ENCODE data around the gene XPNPEP3.
A peak's percentile ranks its signal among the peaks of the same experiment; 100 is the strongest.
"Not testable (repeated sequence)": the region's sequence is repeated elsewhere in the genome, so short reads cannot be mapped to it uniquely, and the experiment has no call there.

The XPNPEP3 gene

DNA sequence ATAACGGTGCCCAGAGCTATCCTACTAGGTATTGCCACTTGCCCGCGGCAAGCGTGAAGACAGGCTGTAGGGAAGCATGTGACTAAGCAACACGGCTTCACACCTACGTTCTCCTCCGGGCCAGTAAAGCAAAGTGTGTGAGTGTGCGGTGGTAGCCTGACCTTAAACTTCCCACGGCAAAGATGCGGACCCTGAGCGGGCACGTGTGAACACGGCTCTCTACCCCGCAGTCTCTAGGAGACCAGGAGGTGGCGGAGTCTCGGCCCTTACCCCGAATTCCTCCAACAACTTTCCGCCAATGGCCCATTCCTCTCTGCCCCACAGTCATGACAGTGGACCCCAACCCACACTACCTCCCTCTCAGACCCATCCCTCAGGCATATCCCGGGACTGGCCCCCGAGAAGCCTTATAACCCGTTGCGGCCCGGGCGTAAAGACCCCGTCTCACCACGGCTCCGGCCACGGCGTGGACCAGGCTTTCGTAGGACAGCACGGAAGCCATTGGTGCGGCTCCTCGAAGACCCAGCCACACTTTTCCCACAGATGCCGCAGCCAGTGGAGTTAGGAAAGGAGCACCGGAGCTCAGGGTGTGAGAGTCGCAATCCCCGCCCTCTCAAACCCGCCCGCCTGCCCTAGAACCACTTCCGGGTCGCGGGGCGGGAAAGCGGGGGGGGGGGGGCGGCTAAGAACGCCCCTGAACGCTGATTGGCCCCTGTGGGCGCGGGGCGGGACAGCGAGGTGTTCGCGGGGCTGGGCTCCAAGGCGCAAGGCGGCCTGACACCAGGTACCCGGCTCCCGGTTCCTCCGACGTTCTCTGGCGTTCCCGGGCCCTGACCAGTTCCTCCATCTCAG lies 38.0 kb upstream of the XPNPEP3 start, which contains the start of gene SLC25A17:
Gene SLC25A17, minus strand, starts transcription at position 600 of the 852 bp plus-strand sequence. Its CDS starts 98 bp downstream, at position 502.
- TF ChIP-seq ZNF8 (CRISPR knock-in tag; IDR thresholded peaks at IDR 0.05) = no peak
- TF ChIP-seq CSDC2 (CRISPR knock-in tag; IDR thresholded peaks at IDR 0.05) = no peak
- no peak for TF ChIP-seq ZFP3 (CRISPR knock-in tag; IDR thresholded peaks at IDR 0.05)
- no peak for TF ChIP-seq RARB (CRISPR knock-in tag; IDR thresholded peaks at IDR 0.05)
- TF ChIP-seq BACH2 (CRISPR knock-in tag; IDR thresholded peaks at IDR 0.05; ENCODE audit: borderline replicate concordance) = no peak
- ATAC-seq = peak; percentile 92

DNA sequence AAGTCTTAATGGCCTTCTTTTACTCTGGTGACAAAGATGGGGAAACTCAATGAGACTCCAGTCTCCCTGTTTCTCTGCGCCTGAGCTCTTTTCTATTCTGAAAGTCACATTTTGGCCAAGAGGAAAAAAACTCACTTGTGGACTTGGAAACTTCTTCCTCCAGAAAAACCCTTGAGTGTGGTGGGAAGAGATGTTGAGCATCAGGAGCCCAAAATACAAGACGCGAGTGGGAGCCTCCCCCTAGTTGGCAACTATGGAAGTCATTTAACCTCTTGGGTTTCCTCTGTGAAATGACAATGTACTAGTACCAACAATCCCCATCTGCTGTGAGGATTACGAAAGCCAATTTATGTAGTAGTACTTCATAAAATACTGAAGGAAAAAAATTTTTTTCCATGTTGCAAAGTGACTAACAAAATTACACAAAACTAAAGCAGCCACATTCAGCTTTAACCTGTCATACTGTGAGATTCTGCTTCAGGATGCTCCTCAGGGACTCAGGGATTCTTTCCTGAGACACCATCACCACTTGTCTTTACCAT lies 37.3 kb upstream of the XPNPEP3 start:
- TF ChIP-seq ZC3H10 (CRISPR knock-in tag; IDR thresholded peaks at IDR 0.05) (no peak), ZNF8 (CRISPR knock-in tag; IDR thresholded peaks at IDR 0.05) (no peak), PPARA (CRISPR knock-in tag; IDR thresholded peaks at IDR 0.05; ENCODE audit: borderline replicate concordance) (no peak), TCF4 (CRISPR knock-in tag; IDR thresholded peaks at IDR 0.05; ENCODE audit: borderline replicate concordance) (no peak), ZFP30 (CRISPR knock-in tag; IDR thresholded peaks at IDR 0.05) (no peak), TOX (CRISPR knock-in tag; IDR thresholded peaks at IDR 0.05; ENCODE audit: borderline replicate concordance) (no peak), ZNF565 (CRISPR knock-in tag; conservative IDR thresholded peaks at IDR 0.05; ENCODE audit: low read depth) (no peak), RARB (CRISPR knock-in tag; IDR thresholded peaks at IDR 0.05) (no peak), ESRRG (CRISPR knock-in tag; IDR thresholded peaks at IDR 0.05) (no peak), CSDC2 (CRISPR knock-in tag; IDR thresholded peaks at IDR 0.05) (no peak), OSR1 (CRISPR knock-in tag; IDR thresholded peaks at IDR 0.05) (no peak), ARNTL (CRISPR knock-in tag; IDR thresholded peaks at IDR 0.05; ENCODE audit: borderline replicate concordance, low read depth) (no peak)
- TF ChIP-seq, protein P1, sequence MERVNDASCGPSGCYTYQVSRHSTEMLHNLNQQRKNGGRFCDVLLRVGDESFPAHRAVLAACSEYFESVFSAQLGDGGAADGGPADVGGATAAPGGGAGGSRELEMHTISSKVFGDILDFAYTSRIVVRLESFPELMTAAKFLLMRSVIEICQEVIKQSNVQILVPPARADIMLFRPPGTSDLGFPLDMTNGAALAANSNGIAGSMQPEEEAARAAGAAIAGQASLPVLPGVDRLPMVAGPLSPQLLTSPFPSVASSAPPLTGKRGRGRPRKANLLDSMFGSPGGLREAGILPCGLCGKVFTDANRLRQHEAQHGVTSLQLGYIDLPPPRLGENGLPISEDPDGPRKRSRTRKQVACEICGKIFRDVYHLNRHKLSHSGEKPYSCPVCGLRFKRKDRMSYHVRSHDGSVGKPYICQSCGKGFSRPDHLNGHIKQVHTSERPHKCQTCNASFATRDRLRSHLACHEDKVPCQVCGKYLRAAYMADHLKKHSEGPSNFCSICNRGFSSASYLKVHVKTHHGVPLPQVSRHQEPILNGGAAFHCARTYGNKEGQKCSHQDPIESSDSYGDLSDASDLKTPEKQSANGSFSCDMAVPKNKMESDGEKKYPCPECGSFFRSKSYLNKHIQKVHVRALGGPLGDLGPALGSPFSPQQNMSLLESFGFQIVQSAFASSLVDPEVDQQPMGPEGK (CRISPR knock-in tag; IDR thresholded peaks at IDR 0.05; ENCODE audit: borderline replicate concordance) = no peak
- TF ChIP-seq, protein P2, sequence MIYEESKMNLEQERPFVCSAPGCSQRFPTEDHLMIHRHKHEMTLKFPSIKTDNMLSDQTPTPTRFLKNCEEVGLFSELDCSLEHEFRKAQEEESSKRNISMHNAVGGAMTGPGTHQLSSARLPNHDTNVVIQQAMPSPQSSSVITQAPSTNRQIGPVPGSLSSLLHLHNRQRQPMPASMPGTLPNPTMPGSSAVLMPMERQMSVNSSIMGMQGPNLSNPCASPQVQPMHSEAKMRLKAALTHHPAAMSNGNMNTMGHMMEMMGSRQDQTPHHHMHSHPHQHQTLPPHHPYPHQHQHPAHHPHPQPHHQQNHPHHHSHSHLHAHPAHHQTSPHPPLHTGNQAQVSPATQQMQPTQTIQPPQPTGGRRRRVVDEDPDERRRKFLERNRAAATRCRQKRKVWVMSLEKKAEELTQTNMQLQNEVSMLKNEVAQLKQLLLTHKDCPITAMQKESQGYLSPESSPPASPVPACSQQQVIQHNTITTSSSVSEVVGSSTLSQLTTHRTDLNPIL (CRISPR knock-in tag; IDR thresholded peaks at IDR 0.05; ENCODE audit: low read depth) = no peak
- ATAC-seq = peak; percentile 34

DNA sequence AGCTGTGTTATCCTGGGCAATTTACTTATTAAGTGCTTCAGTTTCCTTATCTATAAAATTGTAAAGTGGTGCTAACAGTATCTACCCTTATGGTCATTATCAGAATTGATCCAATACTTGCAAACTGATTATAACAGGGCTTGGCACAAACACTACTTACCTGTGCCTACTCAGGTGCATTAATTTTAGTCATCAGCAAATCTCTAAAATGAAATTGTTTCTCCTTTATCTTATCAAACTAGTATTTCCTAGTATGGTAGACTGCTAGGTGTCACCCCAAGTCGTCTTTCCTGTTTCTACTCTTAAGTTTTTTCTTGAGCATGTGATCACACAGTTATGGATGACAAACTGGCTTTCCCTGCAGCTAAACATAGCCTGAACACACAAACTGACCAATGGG lies 33.5 kb upstream of the XPNPEP3 start:
- TF ChIP-seq ZC3H10 (CRISPR knock-in tag; IDR thresholded peaks at IDR 0.05) = no peak
- no peak for TF ChIP-seq ZFP3 (CRISPR knock-in tag; IDR thresholded peaks at IDR 0.05)
- TF ChIP-seq, protein P3, sequence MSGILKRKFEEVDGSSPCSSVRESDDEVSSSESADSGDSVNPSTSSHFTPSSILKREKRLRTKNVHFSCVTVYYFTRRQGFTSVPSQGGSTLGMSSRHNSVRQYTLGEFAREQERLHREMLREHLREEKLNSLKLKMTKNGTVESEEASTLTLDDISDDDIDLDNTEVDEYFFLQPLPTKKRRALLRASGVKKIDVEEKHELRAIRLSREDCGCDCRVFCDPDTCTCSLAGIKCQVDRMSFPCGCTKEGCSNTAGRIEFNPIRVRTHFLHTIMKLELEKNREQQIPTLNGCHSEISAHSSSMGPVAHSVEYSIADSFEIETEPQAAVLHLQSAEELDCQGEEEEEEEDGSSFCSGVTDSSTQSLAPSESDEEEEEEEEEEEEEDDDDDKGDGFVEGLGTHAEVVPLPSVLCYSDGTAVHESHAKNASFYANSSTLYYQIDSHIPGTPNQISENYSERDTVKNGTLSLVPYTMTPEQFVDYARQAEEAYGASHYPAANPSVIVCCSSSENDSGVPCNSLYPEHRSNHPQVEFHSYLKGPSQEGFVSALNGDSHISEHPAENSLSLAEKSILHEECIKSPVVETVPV (CRISPR knock-in tag; IDR thresholded peaks at IDR 0.05) = no peak
- TF ChIP-seq ZFP30 (CRISPR knock-in tag; IDR thresholded peaks at IDR 0.05) = no peak
- TF ChIP-seq ZNF70 (CRISPR knock-in tag; IDR thresholded peaks at IDR 0.05) = no peak
- TF ChIP-seq CSDC2 (CRISPR knock-in tag; IDR thresholded peaks at IDR 0.05) = no peak
- TF ChIP-seq, protein P4, sequence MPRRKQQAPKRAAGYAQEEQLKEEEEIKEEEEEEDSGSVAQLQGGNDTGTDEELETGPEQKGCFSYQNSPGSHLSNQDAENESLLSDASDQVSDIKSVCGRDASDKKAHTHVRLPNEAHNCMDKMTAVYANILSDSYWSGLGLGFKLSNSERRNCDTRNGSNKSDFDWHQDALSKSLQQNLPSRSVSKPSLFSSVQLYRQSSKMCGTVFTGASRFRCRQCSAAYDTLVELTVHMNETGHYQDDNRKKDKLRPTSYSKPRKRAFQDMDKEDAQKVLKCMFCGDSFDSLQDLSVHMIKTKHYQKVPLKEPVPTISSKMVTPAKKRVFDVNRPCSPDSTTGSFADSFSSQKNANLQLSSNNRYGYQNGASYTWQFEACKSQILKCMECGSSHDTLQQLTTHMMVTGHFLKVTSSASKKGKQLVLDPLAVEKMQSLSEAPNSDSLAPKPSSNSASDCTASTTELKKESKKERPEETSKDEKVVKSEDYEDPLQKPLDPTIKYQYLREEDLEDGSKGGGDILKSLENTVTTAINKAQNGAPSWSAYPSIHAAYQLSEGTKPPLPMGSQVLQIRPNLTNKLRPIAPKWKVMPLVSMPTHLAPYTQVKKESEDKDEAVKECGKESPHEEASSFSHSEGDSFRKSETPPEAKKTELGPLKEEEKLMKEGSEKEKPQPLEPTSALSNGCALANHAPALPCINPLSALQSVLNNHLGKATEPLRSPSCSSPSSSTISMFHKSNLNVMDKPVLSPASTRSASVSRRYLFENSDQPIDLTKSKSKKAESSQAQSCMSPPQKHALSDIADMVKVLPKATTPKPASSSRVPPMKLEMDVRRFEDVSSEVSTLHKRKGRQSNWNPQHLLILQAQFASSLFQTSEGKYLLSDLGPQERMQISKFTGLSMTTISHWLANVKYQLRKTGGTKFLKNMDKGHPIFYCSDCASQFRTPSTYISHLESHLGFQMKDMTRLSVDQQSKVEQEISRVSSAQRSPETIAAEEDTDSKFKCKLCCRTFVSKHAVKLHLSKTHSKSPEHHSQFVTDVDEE (CRISPR knock-in tag; IDR thresholded peaks at IDR 0.05) = no peak
- TF ChIP-seq GLIS3 (CRISPR knock-in tag; IDR thresholded peaks at IDR 0.05) = no peak
- no peak for TF ChIP-seq TCF4 (CRISPR knock-in tag; IDR thresholded peaks at IDR 0.05; ENCODE audit: borderline replicate concordance)
- TF ChIP-seq OSR1 (CRISPR knock-in tag; IDR thresholded peaks at IDR 0.05) = no peak
- no peak for TF ChIP-seq ZNF565 (CRISPR knock-in tag; conservative IDR thresholded peaks at IDR 0.05; ENCODE audit: low read depth)
- TF ChIP-seq ISL1 (CRISPR knock-in tag; IDR thresholded peaks at IDR 0.05) = no peak
- no peak for TF ChIP-seq RARB (CRISPR knock-in tag; IDR thresholded peaks at IDR 0.05)
- TF ChIP-seq, protein P1 (CRISPR knock-in tag; IDR thresholded peaks at IDR 0.05; ENCODE audit: borderline replicate concordance) = no peak
- no peak for TF ChIP-seq SNAI2 (CRISPR knock-in tag; IDR thresholded peaks at IDR 0.05)
- TF ChIP-seq TOX (CRISPR knock-in tag; IDR thresholded peaks at IDR 0.05; ENCODE audit: borderline replicate concordance) = no peak
- TF ChIP-seq BACH2 (CRISPR knock-in tag; IDR thresholded peaks at IDR 0.05; ENCODE audit: borderline replicate concordance) = no peak
- no peak for TF ChIP-seq ZNF8 (CRISPR knock-in tag; IDR thresholded peaks at IDR 0.05)
- TF ChIP-seq PPARA (CRISPR knock-in tag; IDR thresholded peaks at IDR 0.05; ENCODE audit: borderline replicate concordance) = no peak
- TF ChIP-seq ARNTL (CRISPR knock-in tag; IDR thresholded peaks at IDR 0.05; ENCODE audit: borderline replicate concordance, low read depth) = no peak
- ATAC-seq = no peak

DNA sequence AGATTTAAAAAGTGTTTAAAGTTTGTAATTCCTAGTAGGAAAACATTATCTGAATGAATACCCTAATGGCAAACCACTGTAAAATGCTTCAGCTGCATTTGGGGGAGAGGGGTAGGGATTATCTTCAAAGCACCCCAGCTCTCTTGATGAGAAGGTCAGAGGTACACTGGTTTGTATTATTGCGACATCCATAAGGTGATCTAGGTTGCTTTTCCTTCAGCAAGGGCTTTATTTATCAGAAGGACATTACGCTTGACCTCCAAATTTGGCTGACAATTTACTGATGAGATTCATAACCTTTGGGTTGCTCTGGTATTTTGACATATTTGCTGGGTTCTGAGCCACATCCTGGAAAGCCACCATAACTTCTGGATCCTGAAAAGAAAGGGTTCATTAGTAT lies 30.7 kb upstream of the XPNPEP3 start:
- ATAC-seq = not testable (repeated sequence)
